Measurements from ENCODE around the gene MAVS. TPM values are rescaled to one million over a fixed set of nuclear protein-coding genes. Genes with fewer than 3 reads are reported as not detected.
A peak's percentile ranks its signal among the peaks of the same experiment; 100 is the strongest.
"Not testable (repeated sequence)": the region's sequence is repeated elsewhere in the genome, so short reads cannot be mapped to it uniquely, and the experiment has no call there.

The MAVS gene
- total RNA-seq, 2 experiments from 2014 or later, result 31.1 to 31.6 TPM

DNA sequence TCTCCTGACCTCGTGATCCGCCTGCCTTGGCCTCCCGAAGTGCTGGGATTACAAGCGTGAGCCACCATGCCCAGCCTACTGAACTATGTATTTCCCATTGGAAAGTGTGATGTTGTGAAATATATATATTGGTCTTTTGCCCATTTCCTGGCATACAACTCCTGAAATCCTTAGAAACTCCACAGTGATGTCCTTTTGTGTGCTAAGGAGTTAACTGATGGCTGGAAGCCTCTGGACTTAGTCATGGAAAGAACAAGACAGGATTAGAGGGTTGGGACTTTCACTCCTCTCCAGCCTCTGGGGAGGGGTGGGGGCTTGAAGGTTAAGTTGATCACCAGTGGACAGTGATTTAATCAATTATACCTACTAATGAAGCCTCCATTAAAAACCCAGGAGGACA lies 49.7 kb downstream of the MAVS start:
- peaks cover 51% of the 10 kb centered on the region for H3K36me3 Mint-ChIP-seq (ENCODE audit: low read depth)
- no peak overlapping the region for H3K4me3 Mint-ChIP-seq
- no peak for DNase-seq
- CTCF ChIA-PET, result no interaction called here
- no peaks in the 10 kb centered on the region for H3K27me3 Mint-ChIP-seq
- peaks cover 79% of the 10 kb centered on the region for H3K4me1 Mint-ChIP-seq
- no peaks in the 10 kb centered on the region for H3K9me3 Mint-ChIP-seq
- H3K27ac Mint-ChIP-seq, result no peak overlapping the region
- POLR2A ChIA-PET, result interaction anchor here (1.7 kb wide), 1 partner anchor 10 kb away, joined by 6 read pairs; no protein-coding TSS in a partner anchor

DNA sequence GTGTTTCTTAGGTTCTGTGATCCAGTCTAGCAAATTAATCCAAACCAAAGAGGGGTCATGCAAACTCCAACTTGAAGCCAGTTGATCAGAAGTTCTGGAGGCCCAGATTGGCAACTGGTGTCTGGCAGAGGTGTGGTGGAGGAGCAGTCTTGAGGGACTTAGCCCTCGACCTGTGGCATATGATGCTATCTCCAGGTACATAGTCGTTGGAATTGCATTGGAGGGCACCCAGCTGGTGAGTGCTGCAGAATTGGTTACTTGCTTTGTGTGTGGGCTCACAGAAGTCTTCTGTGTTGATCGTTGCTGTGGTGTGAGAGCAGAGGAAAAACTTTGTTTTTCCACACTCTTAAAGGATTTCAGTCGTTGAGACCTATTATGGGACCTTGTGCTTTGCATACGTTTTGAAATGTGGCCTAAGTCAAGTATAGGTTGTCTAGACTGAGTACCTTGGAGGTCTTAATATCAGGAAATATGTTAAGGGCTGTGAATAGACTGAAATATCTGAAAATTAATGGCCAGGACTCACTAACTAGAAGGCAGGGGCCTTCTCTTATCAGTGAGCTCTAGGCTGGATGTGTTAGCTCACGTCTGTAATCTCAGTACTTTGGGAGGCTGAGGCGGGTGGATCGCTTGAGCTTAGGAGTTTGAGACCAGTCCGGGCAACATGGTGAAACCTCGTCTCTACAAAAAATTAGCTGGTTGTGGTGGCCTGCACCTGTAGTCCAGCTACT lies 50.4 kb downstream of the MAVS start:
- Mint-ChIP-seq H3K4me1 (peaks cover 79% of the 10 kb centered on the region), H3K36me3 (ENCODE audit: low read depth) (peaks cover 48% of the 10 kb centered on the region), H3K27ac (peak overlapping the region; percentile 72), H3K27me3 (no peaks in the 10 kb centered on the region), H3K4me3 (peak overlapping the region; percentile 17), H3K9me3 (no peaks in the 10 kb centered on the region)
- CTCF ChIA-PET, result interaction anchor here (0.9 to 1.0 kb wide), 2 partner anchors 9 to 21 kb away, joined by 3 read pairs; no protein-coding TSS in a partner anchor
- no peak for DNase-seq
- POLR2A ChIA-PET, result interaction anchor here (1.2 to 1.7 kb wide), 2 partner anchors 10 to 33 kb away, joined by 3 to 6 read pairs; no protein-coding TSS in a partner anchor

DNA sequence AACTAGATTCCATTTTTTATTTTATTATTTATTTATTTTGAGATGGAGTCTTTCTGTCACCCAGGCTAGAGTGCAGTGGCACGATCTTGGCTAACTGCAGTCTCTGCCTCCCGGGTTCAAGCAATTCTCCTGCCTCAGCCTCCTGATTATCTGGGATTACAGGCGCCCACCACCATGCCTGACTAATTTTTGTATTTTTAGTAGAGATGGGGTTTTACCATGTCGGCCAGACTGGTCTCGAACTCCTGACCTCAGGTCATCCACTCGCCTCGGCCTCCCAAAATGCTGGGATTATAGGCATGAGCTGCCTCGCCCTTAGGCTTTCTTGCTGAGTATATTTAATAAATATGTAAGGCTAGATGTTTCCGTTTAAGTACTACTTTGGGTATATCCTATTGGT lies 51.5 kb downstream of the MAVS start:
- H3K27me3 Mint-ChIP-seq, DNase-seq, H3K9me3 Mint-ChIP-seq, H3K27ac Mint-ChIP-seq, H3K4me3 Mint-ChIP-seq: not testable (repeated sequence)
- Mint-ChIP-seq H3K4me1 (peaks cover 77% of the 10 kb centered on the region), H3K36me3 (ENCODE audit: low read depth) (peaks cover 37% of the 10 kb centered on the region)
- ChIA-PET POLR2A (interaction anchor here (1.1 to 1.7 kb wide), 3 partner anchors 8 to 32 kb away, joined by 3 to 6 read pairs (median 3); no protein-coding TSS in a partner anchor), CTCF (interaction anchor here (0.9 kb wide), 1 partner anchor 8 kb away, joined by 3 read pairs; no protein-coding TSS in a partner anchor)

DNA sequence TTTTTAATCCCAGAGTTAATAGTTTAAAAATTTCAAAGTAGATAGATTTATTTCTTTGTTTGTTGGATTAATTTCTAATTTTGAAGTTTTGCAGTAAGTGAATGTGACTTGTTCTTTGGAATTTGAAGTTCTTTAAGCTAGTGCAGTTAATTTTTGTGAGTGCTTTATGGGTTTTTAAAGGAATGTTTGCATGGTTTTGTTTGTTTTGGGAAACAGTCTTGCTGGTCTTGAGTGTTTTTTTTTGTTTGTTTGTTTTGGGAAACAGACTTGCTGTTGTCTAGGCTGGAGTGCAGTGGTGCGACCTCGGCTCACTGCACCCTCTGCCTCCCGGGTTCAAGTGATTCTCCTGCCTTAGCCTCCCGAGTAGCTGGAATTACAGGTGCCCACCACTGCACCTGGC lies 52.0 kb downstream of the MAVS start:
- peaks cover 73% of the 10 kb centered on the region for H3K4me1 Mint-ChIP-seq
- peaks cover 34% of the 10 kb centered on the region for H3K36me3 Mint-ChIP-seq (ENCODE audit: low read depth)
- no peak for DNase-seq
- H3K27ac Mint-ChIP-seq, result peak overlapping the region; percentile 21
- H3K27me3 Mint-ChIP-seq, result no peaks in the 10 kb centered on the region
- CTCF ChIA-PET, result no interaction called here
- no peak overlapping the region for H3K4me3 Mint-ChIP-seq
- POLR2A ChIA-PET, result interaction anchor here (1.1 kb wide), 1 partner anchor 17 kb away, joined by 3 read pairs; no protein-coding TSS in a partner anchor
- H3K9me3 Mint-ChIP-seq, result no peaks in the 10 kb centered on the region

DNA sequence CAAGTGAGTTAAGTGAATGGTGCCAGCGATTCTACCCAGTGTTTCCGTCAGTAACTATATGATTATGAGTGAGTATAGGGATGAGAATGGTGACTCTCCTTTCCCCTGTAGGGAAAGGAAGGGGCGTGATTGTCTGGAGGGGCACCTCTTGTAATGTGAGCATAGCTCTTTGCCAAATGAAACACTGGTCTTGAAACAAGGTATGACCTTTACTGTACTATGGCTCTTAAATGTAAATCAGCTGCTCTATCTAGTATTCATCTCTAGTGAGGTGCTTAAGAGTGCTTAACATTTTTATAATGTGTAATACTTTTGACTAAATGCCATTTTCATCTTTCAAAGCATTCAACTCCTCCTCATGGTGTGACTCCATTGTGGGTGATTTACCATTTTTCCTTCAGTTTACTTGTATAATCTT lies 53.6 kb downstream of the MAVS start:
- H3K4me3 Mint-ChIP-seq, result no peak overlapping the region
- H3K9me3 Mint-ChIP-seq, result no peaks in the 10 kb centered on the region
- no peak for DNase-seq
- H3K36me3 Mint-ChIP-seq (ENCODE audit: low read depth), result peaks cover 33% of the 10 kb centered on the region
- ChIA-PET POLR2A (interaction anchor here (1.3 to 2.3 kb wide), 2 partner anchors 9 to 90 kb away, joined by 3 to 15 read pairs; no protein-coding TSS in a partner anchor), CTCF (no interaction called here)
- H3K27ac Mint-ChIP-seq, result peak overlapping the region; percentile 9
- H3K27me3 Mint-ChIP-seq, result no peaks in the 10 kb centered on the region
- H3K4me1 Mint-ChIP-seq, result peaks cover 76% of the 10 kb centered on the region

DNA sequence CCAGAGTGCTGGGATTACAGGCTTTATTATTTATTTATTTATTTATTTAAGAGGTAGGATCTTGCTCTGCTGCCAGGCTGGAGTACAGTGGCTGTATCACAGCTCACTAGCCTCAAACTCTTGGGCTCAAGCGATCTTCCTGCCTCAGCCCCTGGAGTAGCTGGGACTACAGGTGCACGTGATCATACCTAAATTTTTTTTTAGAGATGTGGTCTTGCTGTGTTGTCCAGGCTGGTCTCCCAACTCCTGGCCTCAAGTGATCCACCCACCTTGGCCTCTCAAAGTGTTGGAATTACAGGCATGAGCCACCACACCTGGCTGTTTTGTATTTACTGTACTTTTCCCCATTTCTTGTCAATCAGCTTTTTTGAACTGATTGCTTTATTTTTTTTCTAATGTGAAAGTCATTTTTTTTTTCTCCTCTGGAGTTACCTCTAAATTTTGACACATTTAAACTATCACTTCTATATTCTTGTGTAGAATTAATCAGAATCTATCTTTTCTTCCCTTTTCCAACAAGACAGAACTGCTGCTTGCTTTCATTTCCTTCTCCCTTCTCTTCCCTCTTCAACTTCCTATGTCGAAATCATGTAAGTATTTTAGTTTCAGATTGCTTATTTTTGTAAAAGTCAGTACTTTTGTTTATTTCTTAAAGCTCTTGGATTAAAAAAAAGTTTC lies 54.5 kb downstream of the MAVS start:
- peak overlapping the region; percentile 69 for H3K27ac Mint-ChIP-seq
- H3K4me1 Mint-ChIP-seq, result peaks cover 76% of the 10 kb centered on the region
- no peak for DNase-seq
- ChIA-PET POLR2A (interaction anchor here (1.2 to 2.3 kb wide), 3 partner anchors 8 to 89 kb away, joined by 3 to 15 read pairs (median 4); no protein-coding TSS in a partner anchor), CTCF (interaction anchor here (0.6 to 0.7 kb wide), 2 partner anchors 8 to 25 kb away, joined by 3 read pairs; no protein-coding TSS in a partner anchor)
- no peak overlapping the region for H3K4me3 Mint-ChIP-seq
- H3K9me3 Mint-ChIP-seq, result no peaks in the 10 kb centered on the region
- H3K36me3 Mint-ChIP-seq (ENCODE audit: low read depth), result peaks cover 28% of the 10 kb centered on the region
- no peaks in the 10 kb centered on the region for H3K27me3 Mint-ChIP-seq

DNA sequence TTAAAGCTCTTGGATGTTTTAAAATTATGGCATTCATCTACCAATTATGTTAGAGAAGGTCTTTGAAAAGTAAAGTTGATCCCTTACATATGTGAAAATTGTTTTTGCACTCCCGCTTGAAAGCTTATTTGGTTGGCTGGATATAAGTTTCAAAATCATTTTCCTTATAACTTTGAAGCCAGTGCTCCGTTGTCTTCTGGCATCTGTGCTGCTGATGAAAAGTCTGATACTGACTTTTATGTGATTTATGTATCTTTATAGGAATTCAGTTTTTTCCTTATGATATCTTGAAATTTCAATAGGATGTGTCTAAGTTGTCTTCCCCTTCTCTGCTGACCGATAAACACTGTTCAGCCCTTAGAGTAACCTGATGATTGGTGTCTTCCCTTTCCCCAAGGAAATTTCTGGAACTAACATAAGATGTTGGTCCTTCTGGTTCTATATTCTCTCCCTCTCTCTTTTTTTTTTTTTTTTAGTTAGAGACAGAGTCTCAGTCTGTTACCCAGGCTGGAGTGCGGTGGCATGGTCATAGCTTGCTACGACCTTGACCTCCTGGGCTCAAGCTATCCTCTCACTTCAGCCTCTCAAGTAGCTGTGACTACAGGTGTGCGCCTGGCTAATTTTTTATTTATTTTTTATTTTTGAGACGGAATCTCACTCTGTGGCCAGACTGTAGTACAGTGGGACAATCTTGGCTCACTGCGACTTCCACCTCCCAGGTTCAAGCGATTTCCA lies 55.2 kb downstream of the MAVS start:
- no peak overlapping the region for H3K4me3 Mint-ChIP-seq
- POLR2A ChIA-PET, result interaction anchor here (1.2 to 2.3 kb wide), 2 partner anchors 9 to 11 kb away, joined by 4 to 15 read pairs; no protein-coding TSS in a partner anchor
- CTCF ChIA-PET, result interaction anchor here (0.7 kb wide), 1 partner anchor 9 kb away, joined by 3 read pairs; no protein-coding TSS in a partner anchor
- H3K9me3 Mint-ChIP-seq, result no peaks in the 10 kb centered on the region
- H3K36me3 Mint-ChIP-seq (ENCODE audit: low read depth), result peaks cover 25% of the 10 kb centered on the region
- H3K27ac Mint-ChIP-seq, result peak overlapping the region; percentile 69
- peaks cover 74% of the 10 kb centered on the region for H3K4me1 Mint-ChIP-seq
- DNase-seq, result no peak
- no peaks in the 10 kb centered on the region for H3K27me3 Mint-ChIP-seq

DNA sequence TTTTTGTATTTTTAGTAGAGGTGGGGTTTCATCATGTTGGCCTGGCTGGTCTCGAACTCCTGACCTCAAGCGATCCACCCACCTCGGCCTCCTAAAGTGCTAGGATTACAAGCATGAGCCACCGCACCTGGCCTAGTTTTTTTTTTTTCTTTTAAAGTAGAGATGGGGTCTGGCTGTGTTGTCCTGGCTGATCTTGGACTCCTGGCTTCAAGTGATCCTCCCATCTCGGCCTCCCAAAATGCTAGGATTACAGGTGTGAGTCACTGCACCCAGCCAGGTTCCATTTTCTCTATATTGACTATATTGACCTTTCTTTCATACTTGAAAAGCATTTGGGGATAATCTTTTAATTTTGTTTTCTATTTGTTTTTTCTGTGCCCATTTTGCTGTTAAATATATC lies 55.8 kb downstream of the MAVS start:
- Mint-ChIP-seq H3K4me3 (no peak overlapping the region), H3K27ac (peak overlapping the region; percentile 58), H3K4me1 (peaks cover 73% of the 10 kb centered on the region), H3K9me3 (no peaks in the 10 kb centered on the region), H3K36me3 (ENCODE audit: low read depth) (peaks cover 21% of the 10 kb centered on the region), H3K27me3 (no peaks in the 10 kb centered on the region)
- CTCF ChIA-PET, result interaction anchor here (0.6 kb wide), 1 partner anchor 71 kb away, joined by 4 read pairs; no protein-coding TSS in a partner anchor
- no peak for DNase-seq
- POLR2A ChIA-PET, result no interaction called here

DNA sequence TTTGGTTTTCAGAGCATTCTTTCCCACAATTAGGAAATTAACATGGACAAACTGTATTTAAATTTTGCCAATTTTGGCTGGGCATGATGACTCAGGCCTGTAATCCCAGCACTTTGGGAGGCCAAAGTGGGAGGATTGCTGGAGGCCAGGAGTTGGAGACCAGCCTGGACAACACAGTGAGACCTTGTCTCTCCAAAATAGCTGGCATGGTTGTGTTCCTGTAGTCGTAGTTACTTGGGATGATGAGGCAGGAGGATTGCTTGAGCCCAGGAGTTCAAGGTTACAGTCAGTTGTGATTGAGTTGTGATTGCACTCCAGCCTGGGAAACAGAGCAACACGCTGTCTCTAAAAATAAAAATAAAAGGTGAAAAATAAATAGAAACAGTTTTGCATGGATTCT lies 57.6 kb downstream of the MAVS start:
- peaks cover 39% of the 10 kb centered on the region for H3K36me3 Mint-ChIP-seq (ENCODE audit: low read depth)
- H3K4me3 Mint-ChIP-seq, result no peak overlapping the region
- POLR2A ChIA-PET, result no interaction called here
- H3K27me3 Mint-ChIP-seq, result no peaks in the 10 kb centered on the region
- CTCF ChIA-PET, result interaction anchor here (1.0 kb wide), 1 partner anchor 117 kb away, joined by 3 read pairs; no protein-coding TSS in a partner anchor
- no peak overlapping the region for H3K27ac Mint-ChIP-seq
- no peak for DNase-seq
- H3K9me3 Mint-ChIP-seq, result no peaks in the 10 kb centered on the region
- H3K4me1 Mint-ChIP-seq, result peaks cover 81% of the 10 kb centered on the region

DNA sequence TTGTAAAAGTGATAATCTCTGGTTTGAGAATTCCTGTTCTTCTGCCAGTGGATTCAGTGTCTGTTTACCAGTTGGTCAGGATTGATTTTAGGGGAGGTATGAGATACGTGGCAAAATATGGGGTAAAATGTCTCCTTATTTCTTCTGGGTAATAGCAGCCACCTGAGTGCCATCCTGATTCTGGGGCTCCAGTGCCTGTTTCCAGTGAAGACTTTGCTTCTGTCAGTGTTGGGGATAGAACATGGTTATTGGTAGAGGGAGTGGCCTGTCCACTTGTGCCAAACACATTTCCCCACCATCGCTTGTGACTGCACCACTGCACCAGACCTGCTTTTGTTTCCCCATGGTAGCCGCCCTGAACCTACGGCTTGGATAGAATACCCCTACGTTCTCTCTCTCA lies 58.2 kb downstream of the MAVS start:
- DNase-seq, result no peak
- Mint-ChIP-seq H3K4me3 (no peak overlapping the region), H3K27ac (peak overlapping the region; percentile 51), H3K27me3 (no peaks in the 10 kb centered on the region), H3K36me3 (ENCODE audit: low read depth) (peaks cover 41% of the 10 kb centered on the region), H3K9me3 (no peaks in the 10 kb centered on the region), H3K4me1 (peaks cover 76% of the 10 kb centered on the region)
- POLR2A ChIA-PET, result no interaction called here
- CTCF ChIA-PET, result interaction anchor here (1.0 kb wide), 1 partner anchor 117 kb away, joined by 3 read pairs; no protein-coding TSS in a partner anchor

DNA sequence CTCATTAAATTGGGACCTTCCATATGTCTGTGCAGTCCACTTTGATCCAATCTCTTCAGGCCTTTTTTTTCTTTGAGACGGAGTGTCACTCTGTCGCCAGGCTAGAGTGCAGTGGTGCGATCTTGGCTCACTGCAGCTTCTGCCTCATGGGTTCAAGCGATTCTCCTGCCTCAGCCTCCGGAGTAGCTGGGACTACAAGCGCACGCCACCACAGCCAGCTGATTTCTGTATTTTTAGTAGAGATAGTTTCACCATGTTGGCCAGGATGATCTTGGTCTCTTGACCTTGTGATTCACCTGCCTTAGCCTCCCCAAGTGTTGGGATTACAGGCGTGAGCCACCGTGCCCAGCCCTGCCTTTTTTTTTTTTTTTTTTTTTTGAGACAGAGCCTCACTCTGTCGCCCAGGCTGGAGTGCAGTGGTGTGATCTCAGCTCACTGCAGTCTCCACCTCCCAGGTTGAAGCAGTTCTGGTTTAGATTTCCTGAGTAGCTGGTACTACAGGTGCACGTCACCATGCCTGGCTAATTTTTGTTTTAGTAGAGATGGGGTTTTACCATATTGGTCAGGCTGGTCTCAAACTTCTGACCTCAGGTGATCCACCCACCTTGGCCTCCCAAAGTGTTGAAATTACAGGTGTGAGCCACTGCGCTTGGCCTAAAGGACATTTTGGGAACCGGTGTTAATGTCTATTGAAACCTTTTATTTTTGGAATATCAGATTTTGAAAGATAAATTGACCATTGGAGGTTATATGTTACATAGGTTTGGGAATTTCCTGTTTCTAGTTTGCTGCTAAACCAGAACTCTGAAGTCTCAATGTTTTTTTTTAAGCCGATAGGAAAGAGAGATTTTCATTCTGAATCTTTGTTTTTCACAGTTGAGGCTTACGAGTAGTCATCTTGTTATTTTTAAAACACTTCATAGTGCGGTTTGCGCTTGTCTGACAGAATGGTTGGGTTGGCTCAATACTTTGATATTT lies 60.4 kb downstream of the MAVS start:
- ChIA-PET CTCF (interaction anchor here (0.6 to 1.4 kb wide), 12 partner anchors 9 to 202 kb away, joined by 3 to 5 read pairs (median 3); partner anchors contain the start of gene AP5S1), POLR2A (interaction anchor here (0.7 to 3.3 kb wide), 12 partner anchors 10 to 175 kb away, joined by 3 to 18 read pairs (median 4); no protein-coding TSS in a partner anchor)
- H3K27ac Mint-ChIP-seq, result peak overlapping the region; percentile 87
- not testable (repeated sequence) for H3K27me3 Mint-ChIP-seq, H3K9me3 Mint-ChIP-seq
- DNase-seq, result peak; percentile 59
- H3K36me3 Mint-ChIP-seq (ENCODE audit: low read depth), result peaks cover 45% of the 10 kb centered on the region
- H3K4me3 Mint-ChIP-seq, result peak overlapping the region; percentile 68
- H3K4me1 Mint-ChIP-seq, result peaks cover 67% of the 10 kb centered on the region

Measured in activated CD4-positive, alpha-beta memory T cell treated with anti-CD3 and anti-CD28 coated beads, Interleukin-2, amount 10 ng/mL, durations not matched to agents 7 days and 5 days (primary cell).